UCSD-AML1 (cell line): Measurements from ENCODE around the gene ADM5.
A peak's percentile ranks its signal among the peaks of the same experiment; 100 is the strongest.

Experiments
- DNase-seq: peaks from one replicate; lab custom pipeline; 2025; ENCODE audit not compliant: unreplicated experiment; lab: John Stamatoyannopoulos, UW

ADM5 gene

DNA sequence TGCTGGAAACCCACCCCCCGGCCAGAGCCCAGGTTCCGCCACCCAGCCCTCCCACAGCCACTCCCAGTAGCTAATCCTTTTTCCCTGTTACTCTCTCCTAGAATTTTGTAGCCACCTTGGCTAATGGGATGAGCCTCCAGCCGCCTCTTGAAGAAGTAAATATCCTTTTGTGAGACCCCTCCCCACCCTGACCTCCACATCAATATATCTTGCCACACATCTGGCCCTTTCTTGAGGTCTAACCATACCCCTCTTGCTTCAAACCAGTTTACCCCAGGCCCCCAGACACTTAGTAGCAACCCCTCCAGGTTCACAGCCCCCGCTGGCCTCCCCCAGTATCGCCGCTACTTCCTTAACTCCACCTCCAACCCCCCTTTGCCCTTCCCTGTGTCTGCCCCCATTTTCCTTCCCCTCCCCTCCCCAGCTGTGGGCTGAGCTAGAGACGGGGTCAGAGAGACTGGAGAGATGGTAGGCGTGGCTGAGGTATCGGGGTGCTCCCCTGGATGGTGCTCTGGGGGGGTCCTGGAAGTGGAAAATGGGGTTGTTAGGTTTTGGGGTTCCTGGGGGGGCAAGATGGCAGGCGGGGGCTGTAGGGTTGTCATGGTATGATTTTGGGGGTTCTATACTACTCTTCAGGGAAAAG lies 9.5 kb upstream of the ADM5 start:
- no peak for DNase-seq

DNA sequence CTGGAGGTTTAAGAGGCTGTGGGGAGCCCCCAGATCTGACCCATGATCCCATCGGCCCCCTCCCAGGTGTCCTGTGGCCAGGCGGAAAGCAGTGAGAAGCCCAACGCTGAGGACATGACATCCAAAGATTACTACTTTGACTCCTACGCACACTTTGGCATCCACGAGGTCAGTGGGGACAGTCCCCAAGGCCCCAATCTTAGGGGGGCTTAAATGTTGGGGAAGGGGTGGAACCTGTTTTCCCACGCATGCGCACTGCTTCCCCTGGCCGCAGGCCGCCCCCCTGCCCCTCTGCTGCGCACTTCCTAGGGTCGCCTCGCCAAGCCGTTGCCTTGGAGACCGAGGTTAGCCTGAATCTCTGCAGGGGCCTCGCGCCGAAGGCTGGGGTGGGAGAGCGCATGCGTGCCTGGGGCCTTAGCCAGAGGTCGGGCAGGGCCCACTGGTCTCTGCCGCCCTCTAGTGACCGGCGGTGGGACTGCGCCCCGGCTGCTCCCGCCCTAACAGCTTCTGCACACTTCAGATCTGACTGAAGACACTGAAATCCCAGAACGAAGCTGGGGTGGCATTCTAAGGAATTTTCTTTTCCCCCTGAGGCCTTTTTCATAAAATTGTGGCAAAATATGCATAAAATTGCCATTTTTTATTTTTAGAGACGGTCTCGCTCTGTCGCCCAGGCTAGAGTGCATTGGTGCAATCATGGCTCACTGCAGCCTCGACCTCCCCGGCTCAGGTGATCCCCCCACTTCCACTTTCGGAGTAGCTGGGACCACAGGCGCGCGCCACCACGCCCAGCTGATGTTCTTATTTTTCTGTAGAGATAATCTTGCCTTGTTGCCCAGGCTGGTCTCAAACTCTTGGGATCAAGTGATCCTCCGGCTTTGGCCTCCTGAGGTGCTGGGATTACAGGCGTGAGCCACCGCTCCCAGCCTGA lies 8.7 kb upstream of the ADM5 start:
- DNase-seq: peak; percentile 89

DNA sequence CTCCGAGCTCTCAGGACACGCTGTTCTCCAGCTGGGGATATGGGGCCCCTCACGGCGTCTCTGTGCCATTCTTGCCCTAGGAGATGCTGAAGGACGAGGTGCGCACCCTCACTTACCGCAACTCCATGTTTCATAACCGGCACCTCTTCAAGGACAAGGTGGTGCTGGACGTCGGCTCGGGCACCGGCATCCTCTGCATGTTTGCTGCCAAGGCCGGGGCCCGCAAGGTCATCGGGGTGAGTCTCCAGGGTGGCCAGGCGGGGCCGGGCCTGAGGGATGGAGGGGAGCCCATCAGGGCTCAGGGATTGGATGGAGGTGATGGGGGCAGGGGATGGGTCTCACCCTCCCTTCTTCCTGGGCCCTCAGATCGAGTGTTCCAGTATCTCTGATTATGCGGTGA lies 7.6 kb upstream of the ADM5 start:
- no peak for DNase-seq

DNA sequence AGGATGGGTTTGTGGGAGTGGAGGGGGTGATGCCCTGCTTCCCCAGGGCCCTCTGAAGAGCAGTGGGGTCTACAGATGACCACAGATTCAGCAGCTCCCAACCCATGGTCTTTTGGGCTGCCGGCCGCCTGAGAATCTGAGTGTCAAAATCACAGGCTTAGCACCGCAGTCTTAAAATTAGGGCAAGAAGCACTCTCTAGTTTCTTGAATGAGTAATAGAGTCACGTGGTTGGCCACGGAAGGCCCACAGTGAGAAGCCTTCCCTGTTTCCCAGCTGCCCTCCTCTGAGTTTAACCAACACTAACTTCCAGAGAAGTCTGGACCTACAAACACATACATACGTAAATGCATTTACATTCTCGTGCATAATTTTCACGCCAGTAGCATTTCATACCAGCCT lies 7.1 kb upstream of the ADM5 start:
- no peak for DNase-seq

DNA sequence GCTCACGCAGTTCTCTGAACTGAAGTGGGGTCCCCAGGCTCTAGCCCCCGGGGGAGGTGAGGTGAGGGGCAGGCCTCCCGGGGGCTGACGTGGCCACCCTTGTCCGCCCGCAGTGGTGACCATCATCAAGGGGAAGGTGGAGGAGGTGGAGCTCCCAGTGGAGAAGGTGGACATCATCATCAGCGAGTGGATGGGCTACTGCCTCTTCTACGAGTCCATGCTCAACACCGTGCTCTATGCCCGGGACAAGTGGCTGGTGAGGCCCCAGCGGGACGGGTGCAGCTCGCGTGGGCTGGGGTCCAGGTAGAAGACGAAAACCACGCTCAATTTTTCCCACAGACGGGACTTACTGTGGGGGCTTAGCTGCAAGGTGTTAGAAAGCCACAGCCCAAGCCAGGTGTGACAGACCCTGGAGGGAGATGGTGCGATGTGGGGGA lies 5.6 kb upstream of the ADM5 start:
- no peak for DNase-seq

DNA sequence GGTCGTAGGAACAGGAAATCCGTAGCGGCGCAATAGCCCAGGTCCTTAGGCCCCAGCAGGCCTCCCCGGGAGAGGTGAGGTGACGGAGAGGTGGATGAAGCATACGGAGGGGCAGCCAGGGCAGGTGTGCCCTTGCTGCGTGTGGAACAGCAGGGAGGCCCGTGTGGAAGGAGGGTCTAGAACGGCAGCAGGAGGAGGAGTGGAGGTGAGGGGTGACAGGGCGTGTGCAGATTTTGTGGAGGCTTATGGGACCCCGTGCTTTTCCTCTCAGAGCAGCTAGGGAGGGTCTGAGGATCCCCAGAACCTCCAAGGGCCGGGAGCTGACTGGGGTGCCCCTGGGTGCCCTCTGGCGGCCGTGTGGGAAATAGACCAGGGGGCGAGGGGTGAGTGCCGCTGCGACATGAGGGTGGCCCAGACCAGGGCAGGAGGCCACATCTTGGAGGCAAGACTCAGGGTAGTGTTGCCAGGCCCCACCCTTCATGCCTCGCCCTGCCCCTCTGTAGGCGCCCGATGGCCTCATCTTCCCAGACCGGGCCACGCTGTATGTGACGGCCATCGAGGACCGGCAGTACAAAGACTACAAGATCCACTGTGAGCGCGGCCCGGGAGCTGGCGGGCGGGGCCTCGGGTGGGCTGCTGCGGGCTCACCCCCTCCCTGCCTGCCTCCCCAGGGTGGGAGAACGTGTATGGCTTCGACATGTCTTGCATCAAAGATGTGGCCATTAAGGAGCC lies 5.0 kb upstream of the ADM5 start:
- peak; percentile 27 for DNase-seq

DNA sequence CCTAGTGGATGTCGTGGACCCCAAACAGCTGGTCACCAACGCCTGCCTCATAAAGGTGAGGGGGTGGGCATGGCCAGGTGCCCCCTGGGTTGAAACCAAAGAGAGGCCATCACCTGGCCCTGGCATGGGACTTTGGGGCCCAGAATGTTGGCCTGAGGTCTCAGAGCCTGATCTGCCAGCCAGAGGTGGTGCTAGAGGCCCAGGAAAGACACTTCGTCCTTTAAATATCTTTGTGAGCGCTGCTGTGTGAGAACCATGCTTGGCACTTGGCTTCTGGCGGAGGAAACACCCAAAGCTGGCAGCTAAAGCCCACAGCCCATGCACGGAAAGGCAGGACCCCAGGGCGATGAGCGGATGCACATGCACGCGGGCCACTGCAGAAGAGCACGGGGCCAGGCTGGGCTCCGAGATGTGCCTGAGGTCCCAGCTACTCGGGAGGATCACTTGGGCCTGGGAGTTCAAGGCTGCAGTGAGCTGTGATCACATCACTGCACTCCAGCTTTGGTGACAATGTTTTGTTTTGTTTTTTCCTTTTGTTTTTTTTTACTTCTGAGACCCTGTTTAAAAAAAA lies 4.3 kb upstream of the ADM5 start:
- DNase-seq: no peak

DNA sequence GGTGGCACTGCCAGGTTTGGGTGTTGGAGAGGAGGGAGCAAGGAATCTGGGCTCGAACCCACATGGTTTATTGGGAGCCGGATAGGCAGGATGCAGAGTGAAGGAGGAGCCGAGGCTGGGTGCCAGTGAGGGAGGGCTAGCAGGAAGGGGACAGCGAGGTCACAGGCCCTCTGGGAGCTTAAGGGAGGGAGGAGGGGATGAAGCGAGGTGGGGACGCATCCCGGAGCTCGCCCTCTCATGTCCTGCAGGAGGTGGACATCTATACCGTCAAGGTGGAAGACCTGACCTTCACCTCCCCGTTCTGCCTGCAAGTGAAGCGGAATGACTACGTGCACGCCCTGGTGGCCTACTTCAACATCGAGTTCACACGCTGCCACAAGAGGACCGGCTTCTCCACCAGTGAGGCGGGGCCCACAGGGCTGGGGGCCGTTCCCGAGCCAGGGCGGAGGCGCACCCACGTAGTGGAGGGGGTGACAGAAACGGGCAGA lies 3.5 kb upstream of the ADM5 start:
- no peak for DNase-seq

DNA sequence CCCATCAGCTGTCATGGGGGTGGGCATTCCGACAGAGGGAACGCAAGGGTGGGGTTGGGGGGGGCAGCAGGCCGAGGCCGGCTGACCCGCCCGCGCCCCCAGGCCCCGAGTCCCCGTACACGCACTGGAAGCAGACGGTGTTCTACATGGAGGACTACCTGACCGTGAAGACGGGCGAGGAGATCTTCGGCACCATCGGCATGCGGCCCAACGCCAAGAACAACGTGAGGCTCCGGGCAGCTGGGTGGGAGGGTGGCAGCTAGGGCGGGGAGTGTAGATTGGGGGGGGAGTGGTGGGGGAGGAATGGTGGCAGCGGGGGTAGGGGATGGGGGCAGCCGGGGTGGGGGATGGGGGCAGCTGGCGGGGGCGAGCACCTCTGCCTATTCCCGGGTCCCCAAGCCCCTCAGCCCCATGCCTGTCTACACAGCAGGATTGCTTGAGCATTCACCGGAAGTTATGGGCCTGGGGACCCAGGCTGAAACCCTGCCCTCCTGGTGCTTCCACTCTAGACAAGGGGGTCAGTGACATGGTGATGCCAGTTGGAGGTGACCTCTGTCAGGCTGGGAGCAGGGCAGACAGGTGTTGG lies 2.8 kb upstream of the ADM5 start:
- no peak for DNase-seq

DNA sequence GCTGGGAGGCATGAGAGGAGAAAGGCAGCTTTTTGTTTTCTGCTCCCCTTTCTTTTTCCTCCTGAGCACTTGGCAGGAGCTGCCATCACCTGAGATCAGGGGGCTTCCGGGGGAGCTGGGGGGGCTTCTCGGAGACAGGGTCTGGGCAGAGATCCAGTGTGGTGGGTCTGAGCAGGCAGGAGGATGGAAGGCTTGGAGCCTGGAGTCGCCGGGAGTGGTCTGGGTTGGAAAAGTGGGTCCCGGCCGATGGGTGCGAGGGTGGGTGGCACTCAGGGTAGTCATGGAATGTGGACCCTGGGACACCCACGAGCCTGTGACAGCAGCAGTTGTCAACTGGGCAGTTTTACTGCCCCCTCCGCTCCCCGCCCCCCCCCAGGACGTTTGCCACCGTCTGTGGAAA lies 2.2 kb upstream of the ADM5 start:
- DNase-seq: no peak

DNA sequence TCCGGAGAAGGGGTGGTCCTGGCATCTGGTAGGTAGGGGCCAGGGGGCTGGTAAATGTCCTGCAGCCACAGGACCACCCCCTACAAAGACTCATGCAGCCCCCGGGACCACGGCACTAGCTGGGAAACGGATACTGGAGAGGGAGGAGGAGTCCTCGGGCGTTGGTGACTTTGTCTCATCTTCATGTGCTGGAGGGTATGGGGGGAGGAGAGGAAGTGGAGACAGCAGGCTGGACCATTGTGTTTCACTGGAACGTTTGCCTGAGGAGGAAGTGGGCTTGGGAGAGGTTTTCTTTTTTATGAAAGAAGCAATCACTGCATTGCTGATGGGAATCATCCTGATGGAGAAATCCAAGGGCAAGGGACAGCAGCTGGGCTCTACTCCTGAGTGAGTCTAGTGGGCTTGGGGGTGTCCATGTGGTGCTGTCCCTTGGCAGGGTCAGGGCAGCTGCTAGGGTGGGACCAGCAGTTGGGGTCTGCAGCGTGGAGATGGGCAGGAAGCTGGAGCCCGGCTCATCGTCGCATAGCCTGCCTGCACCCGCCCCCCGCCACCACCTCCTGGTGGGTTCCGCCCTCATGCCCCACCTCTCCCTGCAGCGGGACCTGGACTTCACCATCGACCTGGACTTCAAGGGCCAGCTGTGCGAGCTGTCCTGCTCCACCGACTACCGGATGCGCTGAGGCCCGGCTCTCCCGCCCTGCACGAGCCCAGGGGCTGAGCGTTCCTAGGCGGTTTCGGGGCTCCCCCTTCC lies 1.7 kb upstream of the ADM5 start:
- no peak for DNase-seq

DNA sequence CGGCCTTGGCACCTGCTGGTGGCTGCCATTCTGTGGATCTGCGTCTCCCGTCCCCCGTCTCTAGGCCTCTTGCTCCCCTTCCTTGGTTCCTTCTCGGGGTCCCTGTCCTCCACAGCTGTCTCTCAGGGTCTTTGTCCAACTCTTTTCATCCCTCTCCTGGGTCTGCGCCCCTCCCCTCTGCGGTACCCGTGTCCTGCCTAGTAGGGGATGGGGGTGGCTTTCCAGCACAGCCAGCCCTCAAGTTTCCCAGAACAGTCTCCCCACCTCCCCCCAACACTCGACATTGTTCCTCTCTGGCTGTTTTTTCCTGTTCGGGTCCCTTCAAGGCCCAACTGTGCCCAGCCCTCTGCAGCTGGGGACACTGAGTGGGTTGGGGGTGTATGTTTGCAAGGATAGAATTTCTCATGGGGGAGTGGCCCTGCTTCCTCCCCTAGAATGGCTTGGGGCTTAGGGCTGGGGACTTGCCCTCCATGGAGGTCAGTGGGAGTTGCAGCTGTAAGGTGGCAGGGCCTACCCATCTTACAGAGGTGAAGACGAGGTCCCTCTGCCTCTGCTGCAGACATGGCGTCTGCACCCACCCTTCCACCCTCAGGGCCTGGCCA lies 762 bp upstream of the ADM5 start:
- DNase-seq: no peak

DNA sequence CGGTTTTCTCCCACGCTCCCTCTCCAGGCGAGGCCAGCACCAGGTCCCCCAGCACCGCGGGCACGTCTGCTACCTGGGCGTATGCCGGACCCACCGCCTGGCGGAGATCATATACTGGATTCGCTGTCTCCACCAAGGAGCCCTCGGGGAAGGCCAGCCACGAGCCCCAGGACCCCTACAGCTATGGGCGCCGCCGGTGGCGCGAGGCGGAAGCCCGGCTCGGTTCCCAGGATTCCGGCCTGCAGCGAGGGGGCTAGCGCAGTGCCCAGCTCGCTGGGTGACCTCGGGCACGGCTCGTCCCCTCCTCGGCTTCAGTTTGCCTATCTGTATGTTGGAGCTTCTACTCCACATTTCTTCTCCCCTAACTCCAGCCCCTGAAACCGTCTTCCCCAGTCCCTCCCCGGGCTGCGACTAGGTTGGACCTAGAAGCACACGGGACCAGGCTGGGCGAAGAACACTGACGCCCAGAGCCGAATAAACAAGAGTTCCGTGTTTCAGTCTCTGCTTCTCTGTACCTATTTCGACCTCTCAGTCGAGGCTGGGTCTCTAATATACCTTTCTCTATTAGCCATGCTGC lies 773 bp downstream of the ADM5 start:
- no peak for DNase-seq

DNA sequence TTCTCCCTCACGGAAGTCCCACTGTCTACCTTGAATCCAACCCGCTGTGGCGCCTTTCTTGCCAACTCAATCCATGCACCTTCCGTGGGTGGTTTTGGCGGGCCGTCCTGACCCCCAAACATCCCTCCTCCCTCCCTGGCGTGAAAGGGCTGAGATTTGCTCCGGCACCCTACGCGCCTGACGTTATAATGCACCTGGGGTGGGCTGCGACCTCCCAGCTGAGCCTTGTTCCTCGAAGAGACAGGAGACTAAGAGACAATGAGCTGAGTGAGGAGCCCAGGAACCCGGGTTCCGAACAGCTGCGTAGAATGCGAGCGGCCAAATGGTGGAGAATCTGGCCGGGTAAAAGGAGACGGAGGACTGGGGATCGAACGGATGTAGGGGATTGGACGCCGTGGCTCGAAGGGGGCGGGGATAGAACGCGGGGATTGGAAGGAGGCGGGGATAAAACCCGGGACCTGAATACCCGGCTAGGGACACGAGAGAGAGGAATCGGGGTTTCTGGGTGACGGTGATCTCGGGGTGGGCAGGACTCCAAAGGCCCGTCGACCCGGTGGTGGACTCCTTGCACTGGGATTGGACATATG lies 1.4 kb downstream of the ADM5 start, which contains the start of gene CPT1C:
Gene CPT1C (plus strand): TSS at position 461 of the 587 bp plus-strand sequence. CDS start 1,137 bp downstream, outside the sequence.
- DNase-seq: no peak

DNA sequence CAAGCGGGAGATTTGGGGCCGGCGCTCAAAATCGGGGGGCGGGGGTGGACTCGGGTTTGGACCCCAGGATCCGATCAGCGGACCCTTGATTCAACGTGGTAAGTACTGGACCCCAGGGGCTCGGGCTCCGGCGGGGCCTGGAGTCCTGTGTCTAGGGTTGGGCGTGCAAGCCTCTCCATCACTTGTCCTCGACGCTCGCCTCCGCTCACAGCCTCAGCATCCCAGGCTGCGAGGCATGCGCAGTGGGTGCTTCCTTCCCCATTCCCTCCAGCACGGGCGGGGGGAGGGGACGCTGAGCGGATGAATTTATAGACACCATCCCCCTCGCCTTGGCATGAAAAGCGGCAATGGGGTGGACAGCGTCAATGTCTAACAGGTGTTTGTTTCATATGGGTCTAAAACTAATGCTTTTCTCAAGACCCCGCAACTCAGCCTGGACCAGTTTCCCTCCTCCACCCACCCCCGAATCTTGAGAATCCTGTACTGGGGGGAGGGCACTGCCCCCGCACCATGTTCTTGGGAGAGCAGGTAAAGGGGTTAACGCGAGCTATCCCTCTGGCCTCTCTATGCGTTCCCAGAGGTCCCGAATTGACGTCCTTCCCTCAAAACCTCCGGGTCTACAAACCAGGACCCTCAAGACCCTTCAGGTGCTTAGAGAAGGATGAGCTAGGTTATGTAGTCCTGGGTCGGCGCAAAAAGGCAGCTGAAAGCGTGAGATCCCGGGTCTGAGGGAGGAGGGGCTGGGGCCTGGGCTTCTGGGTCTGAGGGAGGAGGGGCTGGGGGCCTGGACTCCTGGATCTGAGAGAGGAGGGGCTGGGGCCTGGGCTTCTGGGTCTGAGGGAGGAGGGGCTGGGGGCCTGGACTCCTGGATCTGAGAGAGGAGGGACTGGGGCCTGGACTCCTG lies 2.1 kb downstream of the ADM5 start:
- DNase-seq: no peak

DNA sequence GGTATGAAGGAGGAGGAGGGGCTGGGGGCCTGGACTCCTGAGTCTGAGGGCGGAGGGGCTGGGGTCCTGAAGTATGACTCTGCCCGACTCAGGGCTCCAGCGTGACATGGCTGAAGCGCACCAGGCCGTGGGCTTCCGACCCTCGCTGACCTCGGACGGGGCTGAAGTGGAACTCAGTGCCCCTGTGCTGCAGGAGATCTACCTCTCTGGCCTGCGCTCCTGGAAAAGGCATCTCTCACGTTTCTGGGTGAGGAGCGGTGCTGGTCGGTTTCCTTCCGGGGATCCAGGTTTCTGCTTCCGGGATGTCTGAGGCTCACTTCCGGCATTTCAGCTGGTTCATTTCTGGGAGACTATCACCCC lies 2.7 kb downstream of the ADM5 start:
- no peak for DNase-seq

DNA sequence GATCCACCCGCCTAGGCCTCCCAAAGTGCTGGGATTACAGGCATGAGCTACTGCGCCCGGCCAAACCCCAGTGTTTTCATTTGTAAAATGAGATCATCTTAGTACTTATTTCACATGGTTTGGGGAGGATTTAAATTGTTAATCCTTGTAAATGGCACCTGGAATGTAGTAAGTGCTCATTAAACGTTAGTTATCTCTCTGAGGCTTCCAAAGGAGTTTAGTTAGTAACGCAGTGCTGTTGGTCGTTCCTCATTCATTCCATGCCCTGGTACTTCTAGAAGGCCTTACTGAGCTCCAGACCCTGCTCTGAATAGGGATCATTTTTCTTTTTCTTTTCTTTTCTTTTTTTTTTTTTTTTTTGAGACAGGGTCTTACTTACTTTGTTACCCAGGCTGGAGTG lies 6.7 kb downstream of the ADM5 start:
- DNase-seq: no peak

DNA sequence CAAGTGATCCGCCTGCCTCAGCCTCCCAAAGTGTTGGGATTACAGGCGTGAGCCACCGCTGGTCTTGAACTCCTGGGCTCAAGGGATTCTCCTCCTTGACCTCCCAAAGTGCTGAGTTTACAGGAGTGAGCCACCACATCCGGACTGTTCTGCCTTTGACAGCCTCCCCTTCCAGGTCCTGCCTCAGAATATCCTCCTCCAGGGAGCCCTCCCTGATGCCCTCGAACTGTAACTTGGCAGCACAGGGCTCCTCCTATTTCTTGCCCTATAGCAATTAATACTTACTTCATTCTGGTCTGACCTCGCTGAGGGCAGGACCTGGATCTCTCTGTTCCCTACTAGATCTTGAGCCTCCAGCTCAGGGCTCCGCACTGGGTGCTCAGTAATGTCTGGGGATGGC lies 7.5 kb downstream of the ADM5 start:
- no peak for DNase-seq
